Lung (tissue), 12 donors: ENCODE measurements around the gene RGL3. TPM values are rescaled to one million over a fixed set of nuclear protein-coding genes. Genes with fewer than 3 reads are reported as not detected.

Experiments used
- ATAC-seq: fragments of 200-7000 bp; cut with Tn5 transposase; one replicate; pipeline ENCODE4 v1.9.1; 2020; ENCODE audit warnings: moderate number of reproducible peaks; ENCODE audit not compliant: insufficient read depth, low FRiP score
- DNase-seq, 3 donors: peaks; one replicate each; pipeline ENCODE4 v3.0.0-alpha.2; 2013 to 2017
- H3K27ac ChIP-seq, 2 donors: one replicate each; pipeline ENCODE4 v1.5.1; 2013; ENCODE audit warnings: mild to moderate bottlenecking in 2 of 2, moderate library complexity in 2 of 2, control low read depth in 1 of 2, inconsistent platforms in 1 of 2, low read depth in 1 of 2, low read length in 1 of 2
- H3K27me3 ChIP-seq, 3 donors: one replicate each; pipeline ENCODE4 v1.5.1; 2013; ENCODE audit warnings: low read length in 2 of 3; ENCODE audit not compliant: control insufficient read depth in 3 of 3, insufficient read depth in 3 of 3
- H3K36me3 ChIP-seq, 4 donors: one replicate each; pipeline ENCODE4 v1.5.1; 2013; ENCODE audit warnings: low read length in 4 of 4, mild to moderate bottlenecking in 1 of 4, moderate library complexity in 1 of 4; ENCODE audit not compliant: control insufficient read depth in 4 of 4, insufficient read depth in 4 of 4
- H3K4me1 ChIP-seq, 5 donors: one replicate each; pipeline ENCODE4 v1.5.1; 2013; ENCODE audit warnings: low read length in 5 of 5, mild to moderate bottlenecking in 2 of 5, moderate library complexity in 1 of 5; ENCODE audit not compliant: control insufficient read depth in 5 of 5, insufficient read depth in 5 of 5
- H3K4me3 ChIP-seq: one replicate; pipeline ENCODE4 v1.5.1; 2013; ENCODE audit warnings: mild to moderate bottlenecking, control low read depth, moderate library complexity
- H3K9ac ChIP-seq, 2 donors: one replicate each; pipeline ENCODE4 v1.5.1; 2013; ENCODE audit warnings: low read length in 2 of 2, control low read depth in 1 of 2; ENCODE audit not compliant: insufficient read depth in 1 of 2
- H3K9me3 ChIP-seq, 4 donors: one replicate each; pipeline ENCODE4 v1.5.1; 2013; ENCODE audit warnings: low read length in 3 of 4, mild to moderate bottlenecking in 1 of 4, moderate library complexity in 1 of 4; ENCODE audit not compliant: control insufficient read depth in 4 of 4, insufficient read depth in 3 of 4
- CTCF ChIP-seq: IDR thresholded peaks from 2 replicates; pipeline ENCODE4 v1.5.1; 2012; ENCODE audit warnings: mild to moderate bottlenecking; ENCODE audit errors: control extremely low read depth, extremely low read depth
- WGBS, 2 donors: extraction: QIAGEN DNeasy Blood & Tissue Kit; methylation state at CpG; one replicate each; pipeline ENCODE4 v1.1.7; 2013; 5-methylcytosine and 5-hydroxymethylcytosine counted together
- polyA plus RNA-seq, 2 donors: library from polyadenylated mRNA; stranded (reverse); fragments of 200-250 nt; gene quantifications; one replicate each; pipeline ENCODE4 v1.2.1, GENCODE V29; 2013
- total RNA-seq, 2 donors: library from RNA; depleted of rRNA in 1 of 2; stranded (reverse); fragments of >200 nt in 1 of 2; gene quantifications; one replicate each; pipeline ENCODE4 v1.2.1, GENCODE V29; 2014 to 2021
- donor health status: control.
- donor health status: control.
- donor health status: Bipolar disorder and iron deficiency.
- donor health status: healthy.
- donor health status: DM: yes; HTN: yes; CAD: no.

RGL3 gene
- total and polyA plus RNA-seq, 4 donors: 10.4 to 45.2 (median 37.3) TPM

- peaks cover 0 to 6% (median 2%) of the 10 kb centered on the region in 4 donors for H3K9me3 ChIP-seq
- peaks cover 0 to 5% (median 0%) of the 10 kb centered on the region in 5 donors for H3K4me1 ChIP-seq
- no peak overlapping the region for H3K4me3 ChIP-seq
- H3K36me3 ChIP-seq: no peaks in the 10 kb centered on the region
- H3K27ac ChIP-seq: no peak overlapping the region
- 83 to 88% methylated on average over 11 of the region's 11 CpGs for WGBS, 2 donors
- DNase-seq (no peak), ATAC-seq (no peak)
- peak overlapping the region in 1 of 2 donors; percentile 29 for H3K9ac ChIP-seq
- no peak for TF ChIP-seq CTCF
- H3K27me3 ChIP-seq: no peaks in the 10 kb centered on the region
Observed at GRCh38 chr19:11464333-11465265, 45.5 kb upstream of the RGL3 start.

DNA sequence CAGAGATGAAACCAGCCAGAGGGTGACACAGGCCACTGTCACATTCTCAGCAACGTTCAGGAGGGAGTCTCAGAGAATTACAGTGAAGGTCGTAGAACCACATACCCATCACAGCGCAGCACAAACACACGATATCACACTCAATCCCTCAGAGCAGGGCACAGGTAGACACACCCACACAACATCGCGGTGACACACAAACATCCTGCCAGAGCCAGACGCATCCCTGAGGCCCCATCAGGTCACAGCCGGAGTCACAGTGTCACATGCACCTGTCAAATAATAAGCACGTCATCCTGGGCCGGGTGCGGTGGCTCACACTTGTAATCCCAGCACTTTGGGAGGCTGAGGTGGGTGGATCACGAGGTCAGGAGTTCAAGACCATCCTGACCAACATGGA, 44.3 kb upstream of the RGL3 start:
- no peak for ATAC-seq
- WGBS, 2 donors: 65 to 80% methylated on average over 12 of the region's 12 CpGs

DNA sequence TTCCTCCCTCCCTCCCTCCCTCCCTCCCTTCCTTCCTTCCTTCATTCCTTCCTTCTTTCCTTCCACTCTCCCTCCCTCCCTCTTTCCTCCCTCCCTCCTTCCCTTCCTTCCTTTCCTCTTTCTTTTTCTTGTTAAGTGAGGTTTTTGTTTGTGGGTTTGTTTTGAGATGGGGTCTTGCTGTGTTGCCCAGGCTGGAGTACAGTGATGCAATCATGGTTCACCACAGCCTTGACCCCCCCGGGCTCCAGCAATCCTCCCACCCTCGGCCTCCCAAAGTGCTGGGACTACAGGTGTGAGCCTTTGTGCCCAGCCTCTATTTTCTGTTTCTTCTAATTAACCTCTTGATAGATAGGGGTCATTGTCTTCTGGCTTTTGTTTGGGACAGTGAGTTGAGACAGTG, 42.3 kb upstream of the RGL3 start:
- ATAC-seq: no peak
- DNase-seq: no peak

More for the DNA sequence above, 44.3 kb upstream of the RGL3 start:
- Histone ChIP-seq H3K9ac (no peak overlapping the region), H3K4me1 (peaks cover 0 to 5% (median 0%) of the 10 kb centered on the region in 5 donors), H3K27ac (no peak overlapping the region), H3K9me3 (peaks cover 0 to 6% (median 2%) of the 10 kb centered on the region in 4 donors), H3K4me3 (no peak overlapping the region), H3K36me3 (no peaks in the 10 kb centered on the region), H3K27me3 (no peaks in the 10 kb centered on the region)
- TF ChIP-seq CTCF: no peak
- no peak for DNase-seq

More for the DNA sequence above, 42.3 kb upstream of the RGL3 start:
- H3K4me3 ChIP-seq: no peak overlapping the region
- H3K27me3 ChIP-seq: peaks cover 0 to 3% (median 0%) of the 10 kb centered on the region in 3 donors
- no peaks in the 10 kb centered on the region for H3K36me3 ChIP-seq
- H3K9ac ChIP-seq: no peak overlapping the region
- peaks cover 0 to 5% (median 0%) of the 10 kb centered on the region in 5 donors for H3K4me1 ChIP-seq
- no peak for TF ChIP-seq CTCF
- peaks cover 0 to 6% (median 2%) of the 10 kb centered on the region in 4 donors for H3K9me3 ChIP-seq
- 70% methylated on average over 2 of the region's 2 CpGs for WGBS, 2 donors
- no peak overlapping the region for H3K27ac ChIP-seq
